Heart right ventricle (tissue), 16 donors: ENCODE measurements around the gene HLA-DRB5. TPM values are rescaled to one million over a fixed set of nuclear protein-coding genes. Genes with fewer than 3 reads are reported as not detected.
A peak's percentile ranks its signal among the peaks of the same experiment; 100 is the strongest.
"Not testable (repeated sequence)": the region's sequence is repeated elsewhere in the genome, so short reads cannot be mapped to it uniquely, and the experiment has no call there.

Experiments used
- ATAC-seq, 8 donors: fragments of 200-7000 bp; cut with Tn5 transposase; one replicate each; pipeline ENCODE4 v1.9.1; 2020; ENCODE audit warnings: mild to moderate bottlenecking in 8 of 8, moderate library complexity in 8 of 8, moderate number of reproducible peaks in 1 of 8
- DNase-seq, 2 donors: peaks; one replicate each; pipeline ENCODE4 v3.0.0-alpha.2; 2020
- H3K27ac ChIP-seq, 10 donors: fragments of 200-600 bp; sonication (generic) in 2 of 10; one replicate each; pipeline versions ENCODE4 v1.5.0 to v1.8.0; 2020 to 2022; ENCODE audit warnings: mild to moderate bottlenecking in 3 of 10
- H3K27me3 ChIP-seq, 7 donors: fragments of 200-600 bp; one replicate each; pipeline ENCODE4 v1.8.0; 2021 to 2022; ENCODE audit warnings: mild to moderate bottlenecking in 2 of 7
- H3K36me3 ChIP-seq, 9 donors: fragments of 200-600 bp; sonication (generic) in 1 of 9; one replicate each; pipeline versions ENCODE4 v1.5.0 to v1.8.0; 2020 to 2022; ENCODE audit warnings: mild to moderate bottlenecking in 2 of 9
- H3K4me1 ChIP-seq, 9 donors: fragments of 200-600 bp; sonication (generic) in 1 of 9; one replicate each; pipeline versions ENCODE4 v1.5.0 to v1.8.0; 2020 to 2022; ENCODE audit warnings: mild to moderate bottlenecking in 4 of 9
- H3K4me3 ChIP-seq, 10 donors: fragments of 200-600 bp; sonication (generic) in 2 of 10; one replicate each; pipeline versions ENCODE4 v1.5.0 to v1.8.0; 2020 to 2022; ENCODE audit warnings: mild to moderate bottlenecking in 7 of 10, moderate library complexity in 2 of 10
- H3K9me3 ChIP-seq, 11 donors: fragments of 200-600 bp in 10 of 11; sonication (generic) in 2 of 11; one replicate each; pipeline versions ENCODE4 v1.5.0 to v1.8.0; 2013 to 2022; ENCODE audit warnings: mild to moderate bottlenecking in 2 of 11, control low read depth in 1 of 11, moderate library complexity in 1 of 11
- CTCF ChIP-seq, 9 donors: fragments of 200-600 bp; sonication (generic) in 2 of 9; IDR thresholded peaks; one replicate each; pipeline versions ENCODE4 v1.5.0 to v1.8.0; 2021 to 2022; ENCODE audit warnings: antibody characterized with exemption in 9 of 9, mild to moderate bottlenecking in 5 of 9, moderate library complexity in 1 of 9
- WGBS, 2 donors: extraction: QIAGEN DNeasy Blood & Tissue Kit; methylation state at CpG; one replicate each; pipeline ENCODE4 v1.1.7; 2013; ENCODE audit warnings: inconsistent platforms in 1 of 2; 5-methylcytosine and 5-hydroxymethylcytosine counted together
- intact Hi-C, 10 donors: fragments of 100-400 bp; cut with DNase I; formaldehyde crosslinking; loops; one replicate each; pipeline versions ENCODE4 v1.11.1 to v1.14.2; 2022
- polyA plus RNA-seq, 2 donors: library from polyadenylated mRNA; stranded (reverse); fragments of 200-250 nt; gene quantifications; one replicate each; pipeline ENCODE4 v1.2.3, GENCODE V29; 2013
- total RNA-seq, 10 donors: library from RNA; stranded (reverse); fragmentation: NEBNext Ultra II Directional in 3 of 10; extraction: Animal tissue kit (Norgen Biotek cat#: 25700) in 3 of 10; gene quantifications; one replicate each; pipeline versions ENCODE4 v1.2.1 to v1.2.4, GENCODE V29; 2021 to 2023
- donor health status: Arrhythmogenic right ventricular cardiomyopathy.
- donor health status: ischemic (EF 13 %, LVEDD 7.1; RV severe dilation, severe dysfunction).
- donor health status: healthy with polysubstance abuse.
- donor health status: DM: no; HTN: yes; CAD: no.
- donor health status: DM: no; HTN: no; CAD: no.
- donor health status: ischemic (EF 25% LVEDD 6.9; RV normal size, moderate dysfunction).
- donor health status: ischemic (EF 25% LVEDD 5.7; RV mildly dilated, moderate dysfunction).
- donor health status: healthy.
- donor health status: DM: yes; HTN: yes; CAD: no.
- donor health status: Ischemic cardiomyopathy.
- donor health status: ischemic (EF 35%, LVEDD 5.7; RV mildly dilated, moderate dysfunction).
- donor health status: nonischemic (EF 11% LVEDD 7.7; RV severe dilation, severe dysfunction).
- donor health status: DM: yes; HTN: yes; CAD: no.
- donor health status: PGD.
- donor health status: ischemic (EF 29% LVEDD 5.4; RV normal size, mild dysfunction).
- donor health status: nonischemic (EF 23%, LVEDD 6.1; RV moderate dilation, normal function).

Gene HLA-DRB5
- total and polyA plus RNA-seq, 12 donors: 0.29 to 109 (median 30.5) TPM

DNA sequence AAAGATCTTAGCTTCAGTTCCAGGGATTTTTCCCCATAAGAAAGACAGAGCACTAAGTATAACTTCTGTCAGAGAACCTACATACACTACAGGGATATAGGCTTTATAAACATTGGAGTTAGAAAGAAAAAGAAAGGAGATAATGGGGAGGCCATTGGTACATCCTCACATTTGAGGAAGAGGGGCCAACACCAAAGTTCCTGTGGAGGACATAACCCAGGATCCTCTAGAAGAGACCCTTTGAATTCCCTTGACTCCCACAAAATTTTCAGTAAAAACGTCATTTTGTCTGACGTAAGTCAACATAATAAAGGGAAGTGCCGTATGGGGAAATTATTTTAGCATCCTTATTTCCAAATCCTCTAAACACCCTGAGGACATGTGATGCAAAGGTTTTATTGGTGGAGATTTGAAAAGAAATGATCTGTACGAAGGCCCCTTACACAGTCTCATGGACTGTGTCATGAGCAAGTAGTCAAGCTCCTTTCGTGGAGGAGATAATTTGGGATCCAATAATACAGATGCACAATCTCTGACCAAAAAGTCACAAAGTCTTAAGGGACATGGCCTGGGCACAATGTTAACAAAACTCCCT is 57.2 kb downstream of the HLA-DRB5 start:
- Histone ChIP-seq H3K9me3 (peaks cover 0 to 4% (median 0%) of the 10 kb centered on the region in 11 donors), H3K27me3 (no peaks in the 10 kb centered on the region), H3K4me3 (no peak overlapping the region), H3K4me1 (peaks cover 0 to 4% (median 0%) of the 10 kb centered on the region in 9 donors), H3K36me3 (no peaks in the 10 kb centered on the region), H3K27ac (peak overlapping the region in 7 of 10 donors; percentile 43 to 88 (median 81))
- WGBS, 2 donors: 56 to 62% methylated on average over 5 of the region's 5 CpGs
- no peak for TF ChIP-seq CTCF (IDR thresholded peaks at IDR 0.05)
- DNase-seq (no peak), ATAC-seq (peak in 6 of 8 donors; percentile 34 to 52 (median 43))
- intact Hi-C loops: no loop called here

- H3K36me3 ChIP-seq, DNase-seq, H3K27ac ChIP-seq, H3K4me3 ChIP-seq, H3K27me3 ChIP-seq, ATAC-seq, H3K9me3 ChIP-seq, intact Hi-C loops, H3K4me1 ChIP-seq: not testable (repeated sequence)
- WGBS, 2 donors: 43 to 61% methylated on average over 2 to 5 of the region's 5 CpGs
Measured at GRCh38 chr6:32467743-32468503, 62.2 kb downstream of the HLA-DRB5 start.

Other genes with a start within 250 kb of the HLA-DRB5 start
- not detected for gene TSBP1, start 158.4 kb downstream of the HLA-DRB5 start, total RNA-seq
- not detected for gene TSBP1, start 158.4 kb downstream of the HLA-DRB5 start, polyA plus RNA-seq
- gene BTNL2, start 123.1 kb downstream of the HLA-DRB5 start, total RNA-seq: not detected
- not detected for gene BTNL2, start 123.1 kb downstream of the HLA-DRB5 start, polyA plus RNA-seq
- gene HLA-DRA, start 90.4 kb downstream of the HLA-DRB5 start, total RNA-seq: 100 to 1,000 TPM in 4 of 10 donors, 10 to 100 TPM in 6; 32.0 to 846 (median 94.7) TPM
- gene HLA-DRA, start 90.4 kb downstream of the HLA-DRB5 start, polyA plus RNA-seq: 10 to 100 TPM; 49.7 to 93.5 TPM
- 100 to 1,000 TPM in 3 of 10 donors, 10 to 100 TPM in 7; 29.2 to 313 (median 76.4) TPM for gene HLA-DRB1, start 59.6 kb upstream of the HLA-DRB5 start, total RNA-seq
- gene HLA-DRB1, start 59.6 kb upstream of the HLA-DRB5 start, polyA plus RNA-seq: 10 to 100 TPM; 28.8 to 83.7 TPM
- 100 to 1,000 TPM in 1 of 10 donors, 10 to 100 TPM in 7, 1 to 10 TPM in 2; 1.3 to 136 (median 16.2) TPM for gene HLA-DQA1, start 107.1 kb upstream of the HLA-DRB5 start, total RNA-seq
- gene HLA-DQA1, start 107.1 kb upstream of the HLA-DRB5 start, polyA plus RNA-seq: 1 to 10 TPM; 5.9 to 9.6 TPM
- gene HLA-DQB1, start 136.4 kb upstream of the HLA-DRB5 start, total RNA-seq: 10 to 100 TPM in 6 of 10 donors, 1 to 10 TPM in 4; 6.2 to 73.7 (median 14.4) TPM
- 10 to 100 TPM; 18.8 to 81.2 TPM for gene HLA-DQB1, start 136.4 kb upstream of the HLA-DRB5 start, polyA plus RNA-seq
- 10 to 100 TPM in 1 of 10 donors, 1 to 10 TPM in 4, under 1 TPM in 4, not detected in 1; 0.18 to 28.1 (median 1.9) TPM for gene HLA-DQA2, start 211.1 kb upstream of the HLA-DRB5 start, total RNA-seq
- not detected for gene HLA-DQA2, start 211.1 kb upstream of the HLA-DRB5 start, polyA plus RNA-seq
- 10 to 100 TPM in 1 of 10 donors, 1 to 10 TPM in 3, under 1 TPM in 4, not detected in 2; 0.30 to 14.6 (median 0.92) TPM for gene HLA-DQB2, start 233.2 kb upstream of the HLA-DRB5 start, total RNA-seq
- gene HLA-DQB2, start 233.2 kb upstream of the HLA-DRB5 start, polyA plus RNA-seq: not detected